ES-I3 (cell line): ENCODE results near the gene FBXO42.

ENCODE experiments used
- H3K36me3 ChIP-seq: 2 replicates; pipeline ENCODE4 v1.6.1; 2013; ENCODE audit warnings: mild to moderate bottlenecking, low read length, control low read depth, moderate library complexity; ENCODE audit not compliant: insufficient read depth
- H3K4me1 ChIP-seq: 2 replicates; pipeline ENCODE4 v1.6.1; 2013; ENCODE audit warnings: mild to moderate bottlenecking, control low read depth, low read length; ENCODE audit not compliant: insufficient read depth
- H3K9ac ChIP-seq: 2 replicates; pipeline ENCODE4 v1.6.1; 2013; ENCODE audit warnings: low read depth, mild to moderate bottlenecking, low read length, moderate library complexity
- H3K9me3 ChIP-seq: 2 replicates; pipeline ENCODE4 v1.6.1; 2013; ENCODE audit warnings: mild to moderate bottlenecking, low read length, moderate library complexity; ENCODE audit not compliant: control insufficient read depth, insufficient read depth

Gene FBXO42

GRCh38 chr1:16318555-16318954 is 33.7 kb downstream of the FBXO42 start:
- Histone ChIP-seq H3K36me3 (peaks cover 3% of the 10 kb centered on the region; the same call in 1 of the 2 replicates), H3K9ac (no peak overlapping the region), H3K4me1 (no peaks in the 10 kb centered on the region), H3K9me3 (no peaks in the 10 kb centered on the region)

GRCh38 chr1:16315437-16315836 is 36.8 kb downstream of the FBXO42 start:
- peaks cover 5% of the 10 kb centered on the region; the same call in 1 of the 2 replicates for H3K36me3 ChIP-seq
- H3K4me1 ChIP-seq = no peaks in the 10 kb centered on the region
- no peak overlapping the region for H3K9ac ChIP-seq
- no peaks in the 10 kb centered on the region for H3K9me3 ChIP-seq

GRCh38 chr1:16307222-16307621 is 45.1 kb downstream of the FBXO42 start:
- H3K9me3 ChIP-seq = no peaks in the 10 kb centered on the region
- no peak overlapping the region for H3K9ac ChIP-seq
- H3K36me3 ChIP-seq = peaks cover 6% of the 10 kb centered on the region
- H3K4me1 ChIP-seq = no peaks in the 10 kb centered on the region

GRCh38 chr1:16302709-16303627 is 49.3 kb downstream of the FBXO42 start:
- Histone ChIP-seq H3K9me3 (no peaks in the 10 kb centered on the region), H3K4me1 (no peaks in the 10 kb centered on the region), H3K9ac (no peak overlapping the region), H3K36me3 (peaks cover 6% of the 10 kb centered on the region; the same call in 1 of the 2 replicates)

- H3K9me3 ChIP-seq = no peaks in the 10 kb centered on the region
- peaks cover 6% of the 10 kb centered on the region; the same call in 1 of the 2 replicates for H3K36me3 ChIP-seq
- H3K4me1 ChIP-seq = no peaks in the 10 kb centered on the region
These were observed 51.8 kb downstream of the FBXO42 start for GRCh38 chr1:16300436-16300835.

GRCh38 chr1:16298653-16299052 is 53.6 kb downstream of the FBXO42 start:
- H3K4me1 ChIP-seq = 0 out of 2 replicates have a peak, but pooled peaks cover 4% of the 10 kb centered on the region
- no peaks in the 10 kb centered on the region for H3K9me3 ChIP-seq
- H3K9ac ChIP-seq = no peak overlapping the region
- H3K36me3 ChIP-seq = peaks cover 6% of the 10 kb centered on the region; the same call in 1 of the 2 replicates

More at GRCh38 chr1:16300436-16300835, 51.8 kb downstream of the FBXO42 start:
- no peak overlapping the region for H3K9ac ChIP-seq

- no peaks in the 10 kb centered on the region for H3K9me3 ChIP-seq
- no peak overlapping the region for H3K9ac ChIP-seq
- no peaks in the 10 kb centered on the region; the same call in 1 of the 2 replicates for H3K36me3 ChIP-seq
- 0 out of 2 replicates have a peak, but pooled peaks cover 4% of the 10 kb centered on the region for H3K4me1 ChIP-seq
These were observed 55.6 kb downstream of the FBXO42 start for GRCh38 chr1:16296643-16297042.

GRCh38 chr1:16294219-16295212 is 57.8 kb downstream of the FBXO42 start:
- Histone ChIP-seq H3K9ac (no peak overlapping the region), H3K36me3 (no peaks in the 10 kb centered on the region; the same call in 1 of the 2 replicates)

GRCh38 chr1:16293538-16293937 is 58.7 kb downstream of the FBXO42 start:
- no peaks in the 10 kb centered on the region; the same call in 1 of the 2 replicates for H3K36me3 ChIP-seq
- no peak overlapping the region for H3K9ac ChIP-seq
- 0 out of 2 replicates have a peak, but pooled peaks cover 4% of the 10 kb centered on the region for H3K4me1 ChIP-seq
- H3K9me3 ChIP-seq = no peaks in the 10 kb centered on the region

More at GRCh38 chr1:16294219-16295212, 57.8 kb downstream of the FBXO42 start:
- Histone ChIP-seq H3K4me1 (0 out of 2 replicates have a peak, but pooled peaks cover 4% of the 10 kb centered on the region), H3K9me3 (no peaks in the 10 kb centered on the region)

GRCh38 chr1:16292739-16293138 is 59.5 kb downstream of the FBXO42 start:
- Histone ChIP-seq H3K4me1 (0 out of 2 replicates have a peak, but pooled peaks cover 4% of the 10 kb centered on the region), H3K9me3 (no peaks in the 10 kb centered on the region), H3K9ac (no peak overlapping the region), H3K36me3 (no peaks in the 10 kb centered on the region; the same call in 1 of the 2 replicates)

GRCh38 chr1:16289959-16290358 is 62.3 kb downstream of the FBXO42 start:
- Histone ChIP-seq H3K4me1 (0 out of 2 replicates have a peak, but pooled peaks cover 2% of the 10 kb centered on the region), H3K9me3 (no peaks in the 10 kb centered on the region), H3K36me3 (no peaks in the 10 kb centered on the region; the same call in 1 of the 2 replicates), H3K9ac (no peak overlapping the region)

GRCh38 chr1:16286122-16286521 is 66.2 kb downstream of the FBXO42 start:
- no peaks in the 10 kb centered on the region for H3K9me3 ChIP-seq
- no peak overlapping the region for H3K9ac ChIP-seq
- H3K4me1 ChIP-seq = no peaks in the 10 kb centered on the region
- no peaks in the 10 kb centered on the region for H3K36me3 ChIP-seq

GRCh38 chr1:16281765-16282164 is 70.5 kb downstream of the FBXO42 start:
- no peaks in the 10 kb centered on the region for H3K9me3 ChIP-seq

GRCh38 chr1:16279186-16279585 is 73.1 kb downstream of the FBXO42 start:
- H3K9ac ChIP-seq = no peak overlapping the region
- H3K9me3 ChIP-seq = no peaks in the 10 kb centered on the region
- no peaks in the 10 kb centered on the region for H3K4me1 ChIP-seq
- no peaks in the 10 kb centered on the region for H3K36me3 ChIP-seq

More at GRCh38 chr1:16281765-16282164, 70.5 kb downstream of the FBXO42 start:
- Histone ChIP-seq H3K9ac (no peak overlapping the region), H3K36me3 (no peaks in the 10 kb centered on the region), H3K4me1 (no peaks in the 10 kb centered on the region)
